Lower leg skin (tissue), 3 donors: Measurements from ENCODE around the gene PLSCR2.

Source experiments
- POLR2A ChIP-seq, 2 donors: fragments of 450-650 bp; IDR thresholded peaks; one replicate each; pipeline ENCODE4 v1.6.1; 2016 to 2017; ENCODE audit warnings: antibody characterized with exemption in 2 of 2, mild to moderate bottlenecking in 1 of 2, moderate library complexity in 1 of 2
- TF ChIP-seq, protein P1 (sequence below), 3 donors: fragments of 450-650 bp; IDR thresholded peaks; one replicate each; pipeline ENCODE4 v1.5.1; 2016; ENCODE audit warnings: antibody characterized with exemption in 3 of 3, mild to moderate bottlenecking in 3 of 3, moderate library complexity in 2 of 3

DNA sequence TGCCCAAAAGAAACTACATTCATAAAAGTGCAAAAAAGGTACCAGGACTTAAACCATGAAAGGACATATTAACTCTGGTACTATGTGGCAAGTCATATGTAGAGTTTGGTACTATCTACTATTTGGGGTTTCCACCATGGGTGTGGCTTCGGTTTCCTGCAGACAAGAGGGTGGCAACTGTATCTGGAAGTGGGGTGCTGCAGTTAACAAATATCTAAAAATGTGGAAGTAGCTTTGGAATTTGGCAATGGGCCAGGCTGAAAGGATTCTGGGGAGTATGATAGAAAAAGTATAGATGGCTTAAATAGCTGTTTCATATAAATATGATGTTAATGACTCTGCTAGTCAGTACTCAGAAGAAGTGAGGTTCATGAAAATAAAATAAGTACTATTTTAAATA lies 44.0 kb downstream of the PLSCR2 start:
- TF ChIP-seq, protein P1, sequence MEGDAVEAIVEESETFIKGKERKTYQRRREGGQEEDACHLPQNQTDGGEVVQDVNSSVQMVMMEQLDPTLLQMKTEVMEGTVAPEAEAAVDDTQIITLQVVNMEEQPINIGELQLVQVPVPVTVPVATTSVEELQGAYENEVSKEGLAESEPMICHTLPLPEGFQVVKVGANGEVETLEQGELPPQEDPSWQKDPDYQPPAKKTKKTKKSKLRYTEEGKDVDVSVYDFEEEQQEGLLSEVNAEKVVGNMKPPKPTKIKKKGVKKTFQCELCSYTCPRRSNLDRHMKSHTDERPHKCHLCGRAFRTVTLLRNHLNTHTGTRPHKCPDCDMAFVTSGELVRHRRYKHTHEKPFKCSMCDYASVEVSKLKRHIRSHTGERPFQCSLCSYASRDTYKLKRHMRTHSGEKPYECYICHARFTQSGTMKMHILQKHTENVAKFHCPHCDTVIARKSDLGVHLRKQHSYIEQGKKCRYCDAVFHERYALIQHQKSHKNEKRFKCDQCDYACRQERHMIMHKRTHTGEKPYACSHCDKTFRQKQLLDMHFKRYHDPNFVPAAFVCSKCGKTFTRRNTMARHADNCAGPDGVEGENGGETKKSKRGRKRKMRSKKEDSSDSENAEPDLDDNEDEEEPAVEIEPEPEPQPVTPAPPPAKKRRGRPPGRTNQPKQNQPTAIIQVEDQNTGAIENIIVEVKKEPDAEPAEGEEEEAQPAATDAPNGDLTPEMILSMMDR (IDR thresholded peaks at IDR 0.05): no peak
- no peak for TF ChIP-seq POLR2A (IDR thresholded peaks at IDR 0.05)
